Adipose tissue (tissue), 3 donors: Measurements from ENCODE around the gene AK4. TPM values are rescaled to one million over a fixed set of nuclear protein-coding genes. Genes with fewer than 3 reads are reported as not detected.

Experiments used
- H3K27ac ChIP-seq: one replicate; pipeline ENCODE4 v1.5.1; 2013; ENCODE audit warnings: low read depth, low read length
- WGBS, 3 donors: extraction: QIAGEN DNeasy Blood & Tissue Kit; methylation state at CpG; one replicate each; pipeline ENCODE4 v1.1.7; 2013; 5-methylcytosine and 5-hydroxymethylcytosine counted together
- polyA plus RNA-seq, 3 donors: library from polyadenylated mRNA; stranded (reverse); fragments of 200-250 nt; gene quantifications; one replicate each; pipeline ENCODE4 v1.2.3, GENCODE V29; 2013
- donor health status: healthy with polysubstance abuse.
- donor health status: Bipolar disorder and iron deficiency.
- donor health status: healthy.

The AK4 gene
- polyA plus RNA-seq, 3 donors, result 4.6 to 62.7 (median 19.3) TPM

DNA sequence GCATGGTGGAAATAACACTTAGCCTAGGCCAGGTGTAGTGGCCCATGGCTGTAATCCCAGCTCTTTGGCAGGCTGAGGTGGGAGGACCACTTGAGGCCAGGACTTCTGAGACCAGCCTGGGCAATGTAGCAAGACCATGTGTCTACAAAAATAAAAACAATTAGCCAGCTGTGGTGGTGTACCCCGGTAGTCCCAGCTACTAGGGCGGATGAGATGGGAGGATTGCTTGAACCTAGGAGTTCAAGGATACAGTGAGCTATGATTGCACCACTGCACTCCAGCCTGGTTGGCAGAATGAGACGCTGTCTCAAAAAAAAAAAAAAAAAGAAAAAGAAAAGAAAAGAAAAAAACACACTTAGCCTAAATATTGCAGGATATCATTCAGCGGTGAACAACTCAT, 20.9 kb downstream of the AK4 start:
- no peak overlapping the region for H3K27ac ChIP-seq
- 81 to 85% (median 83%) methylated on average over 4 of the region's 4 CpGs for WGBS, 3 donors

DNA sequence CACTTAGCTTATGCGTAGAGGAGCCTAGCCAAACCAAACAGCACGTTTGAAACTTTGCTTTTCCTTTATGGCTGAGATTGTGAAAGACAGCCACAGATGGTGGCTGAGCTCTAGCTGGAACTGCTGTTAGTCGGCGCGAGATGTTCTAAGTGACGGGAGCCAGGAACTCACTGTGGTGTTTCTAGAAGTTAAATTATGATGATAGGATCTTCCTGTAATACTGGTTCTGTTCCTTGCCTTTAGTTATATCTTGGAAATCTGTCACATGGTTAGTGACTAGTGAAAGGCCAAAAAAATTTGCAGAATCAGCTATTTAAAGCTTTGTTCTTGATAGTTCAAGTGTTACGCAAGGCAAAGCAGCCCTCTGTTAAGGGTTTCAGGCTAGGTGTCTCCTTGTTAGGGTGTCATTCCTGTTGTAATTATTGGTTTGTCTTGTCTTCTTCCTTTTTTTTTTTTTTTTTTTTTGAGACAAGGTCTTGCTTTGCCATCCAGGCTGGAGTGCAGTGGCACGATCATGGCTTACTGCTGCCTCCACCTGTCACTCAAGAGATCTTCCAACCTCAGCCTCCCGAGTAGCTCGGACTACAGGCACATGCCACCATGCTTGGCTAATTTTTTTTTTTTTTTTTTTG, 22.6 kb downstream of the AK4 start:
- no peak overlapping the region for H3K27ac ChIP-seq
- 30 to 52% (median 45%) methylated on average over 10 of the region's 10 CpGs for WGBS, 3 donors

DNA sequence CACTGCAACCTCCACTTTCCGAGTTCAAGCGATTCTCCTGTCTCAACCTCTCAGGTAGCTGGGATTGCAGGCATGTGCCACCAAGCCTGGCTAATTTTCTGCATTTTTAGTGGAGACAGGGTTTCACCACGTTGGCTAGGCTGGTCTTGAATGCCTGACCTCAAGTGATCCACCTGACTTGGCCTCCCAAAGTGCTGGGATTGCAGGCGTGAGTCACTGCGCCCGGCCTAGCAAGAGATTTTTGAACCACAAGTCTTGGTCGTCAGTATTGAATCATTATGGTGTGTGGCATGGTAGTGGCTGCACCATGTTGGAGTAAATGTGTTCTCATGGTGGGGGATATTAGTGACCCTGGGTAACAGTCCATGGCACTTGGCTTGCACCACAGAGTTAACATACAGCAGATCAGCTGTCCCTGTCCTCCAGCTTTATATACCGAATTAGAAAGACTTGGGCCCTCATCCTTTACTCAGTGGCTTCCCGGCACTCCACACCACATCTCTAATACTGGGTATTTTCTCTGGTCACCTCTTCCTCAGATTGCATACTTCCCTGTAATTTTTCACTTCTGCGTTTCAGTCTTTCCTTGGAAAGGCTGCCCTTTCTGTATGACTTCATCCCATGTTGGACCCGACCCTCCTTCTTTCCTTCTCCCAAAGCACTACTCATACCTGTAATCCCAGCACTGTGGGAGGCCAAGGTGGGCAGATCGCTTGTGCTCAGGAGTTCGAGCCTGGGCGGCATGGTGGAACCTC, 25.1 kb downstream of the AK4 start:
- WGBS, 3 donors, result 84 to 89% (median 88%) methylated on average over 14 of the region's 14 CpGs

DNA sequence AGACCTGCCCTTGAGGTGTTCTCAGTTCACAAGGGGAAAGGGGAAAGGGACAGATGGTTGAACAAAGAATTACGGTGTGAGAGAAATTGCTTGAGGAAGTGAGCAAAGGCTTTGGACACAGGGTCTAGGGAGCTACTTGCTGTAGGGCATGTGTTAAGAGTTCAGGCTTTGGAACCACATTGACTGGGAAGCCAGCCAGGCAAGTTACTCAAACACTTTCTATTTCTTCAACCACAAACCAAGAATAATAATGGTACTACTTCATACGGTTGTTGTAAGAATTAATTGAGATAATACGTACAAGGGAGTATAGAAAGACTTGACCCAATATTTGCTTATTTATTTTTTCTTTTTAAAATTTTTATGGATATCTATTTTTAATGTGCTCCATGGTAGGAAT, 26.6 kb downstream of the AK4 start:
- no peak overlapping the region for H3K27ac ChIP-seq
- WGBS, 3 donors, result 24 to 64% (median 25%) methylated on average over 3 of the region's 3 CpGs

More for the DNA sequence above, 25.1 kb downstream of the AK4 start:
- no peak overlapping the region for H3K27ac ChIP-seq

DNA sequence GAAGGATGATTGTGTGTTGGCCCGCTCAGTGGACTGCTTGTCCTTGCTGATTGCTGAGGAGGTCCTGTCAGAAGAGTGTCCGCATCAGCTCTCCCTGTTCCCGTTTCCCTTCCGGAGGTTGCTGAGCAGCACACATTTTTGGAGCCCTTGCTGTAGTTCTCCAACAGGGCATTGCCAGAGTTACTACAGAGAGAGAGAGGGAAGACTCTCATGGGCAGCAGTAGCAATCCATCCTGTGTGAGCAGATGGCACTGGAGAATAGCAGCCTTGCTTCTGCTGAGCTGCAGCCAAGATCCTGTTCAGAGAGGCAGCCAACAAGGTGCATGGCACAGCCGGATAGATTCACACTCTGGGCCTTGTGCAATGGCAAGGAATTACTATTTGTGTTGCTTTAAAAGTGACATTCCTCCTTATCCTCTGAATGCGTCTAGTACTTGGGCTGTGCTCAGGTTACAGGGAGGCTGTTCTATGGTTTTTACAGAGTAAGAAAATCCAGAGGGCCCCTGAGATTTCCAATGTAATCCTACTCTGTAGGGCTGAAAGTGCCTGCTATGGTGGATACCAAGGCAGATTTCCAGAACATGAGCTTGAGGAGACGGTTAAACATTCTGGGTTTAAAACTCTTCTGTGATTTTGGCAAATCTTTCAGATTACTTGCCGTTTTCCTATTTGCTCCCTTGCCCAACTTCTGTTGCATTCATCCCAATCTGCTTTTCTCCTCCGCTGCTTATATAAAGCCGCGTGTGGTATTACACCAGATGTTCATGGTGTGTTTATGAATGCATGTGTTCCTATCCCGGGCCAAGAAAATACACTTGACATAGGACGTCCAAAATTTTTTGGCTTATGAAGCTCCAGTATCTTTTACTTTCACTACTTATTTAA, 27.4 kb downstream of the AK4 start:
- WGBS, 3 donors, result 63 to 81% (median 68%) methylated on average over 13 of the region's 13 CpGs

DNA sequence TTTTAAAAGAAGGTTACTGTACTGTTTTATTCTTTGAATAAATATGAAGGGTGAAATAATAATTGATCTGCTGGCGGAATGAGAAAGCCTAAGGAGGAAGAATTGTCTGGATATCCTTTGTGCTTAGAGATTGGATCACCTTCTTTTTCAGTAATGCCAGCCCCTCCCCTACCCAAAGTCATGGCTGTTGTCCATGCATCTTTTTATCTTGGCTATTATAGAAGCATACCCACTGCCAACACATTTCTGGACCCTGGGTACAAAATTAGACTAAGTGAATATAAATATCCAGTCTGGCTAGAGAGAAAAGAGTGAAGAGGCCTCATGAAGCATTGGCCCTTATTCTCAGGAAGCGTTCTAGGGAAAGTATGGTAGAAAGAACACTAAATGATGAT, 28.1 kb downstream of the AK4 start:
- no peak overlapping the region for H3K27ac ChIP-seq
- WGBS, 3 donors, result 87 to 93% (median 87%) methylated on average over 2 of the region's 2 CpGs

More for the DNA sequence above, 27.4 kb downstream of the AK4 start:
- no peak overlapping the region for H3K27ac ChIP-seq

DNA sequence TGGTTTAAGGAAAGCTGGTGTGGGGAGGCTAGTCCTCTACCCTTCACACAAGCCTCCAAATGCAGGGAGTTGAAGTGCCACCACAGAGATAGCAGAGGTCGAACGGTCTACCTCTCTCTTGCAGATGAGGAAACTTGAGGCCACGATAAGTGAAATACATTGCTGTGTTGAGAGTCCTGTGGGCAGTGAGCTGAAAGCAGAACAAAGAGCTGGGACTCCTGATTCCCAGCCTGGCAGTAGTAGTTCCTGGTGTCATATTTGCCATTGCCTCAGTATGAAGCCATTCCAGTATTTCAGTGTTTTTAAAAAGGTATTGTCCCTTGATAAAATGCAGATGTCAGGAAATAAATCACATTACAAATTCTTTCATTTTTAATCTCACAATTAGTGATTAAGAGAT, 28.6 kb downstream of the AK4 start:
- WGBS, 3 donors, result 59 to 93% (median 61%) methylated on average over 3 of the region's 3 CpGs

DNA sequence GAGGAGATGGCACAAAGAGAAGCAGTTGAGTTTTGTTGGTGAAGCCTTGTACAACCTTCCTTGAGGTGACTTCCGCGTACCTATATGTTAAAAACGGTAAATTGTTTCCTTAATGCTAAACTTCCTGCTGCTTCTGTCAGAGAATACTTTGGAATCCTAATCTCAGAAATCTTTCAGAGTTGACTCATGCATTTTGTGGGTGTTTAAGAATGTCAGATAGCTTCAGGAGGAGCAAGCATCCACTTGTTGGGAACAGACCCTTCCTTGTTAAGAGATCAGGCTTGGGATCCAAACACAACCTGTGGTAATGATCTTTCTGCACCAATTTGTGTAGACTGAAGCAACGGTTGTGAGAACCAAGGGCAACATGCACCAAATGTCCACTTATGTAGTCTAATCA, 29.5 kb downstream of the AK4 start:
- H3K27ac ChIP-seq, result no peak overlapping the region
- WGBS, 3 donors, result 87 to 89% (median 88%) methylated on average over 4 of the region's 4 CpGs

More for the DNA sequence above, 28.6 kb downstream of the AK4 start:
- no peak overlapping the region for H3K27ac ChIP-seq

DNA sequence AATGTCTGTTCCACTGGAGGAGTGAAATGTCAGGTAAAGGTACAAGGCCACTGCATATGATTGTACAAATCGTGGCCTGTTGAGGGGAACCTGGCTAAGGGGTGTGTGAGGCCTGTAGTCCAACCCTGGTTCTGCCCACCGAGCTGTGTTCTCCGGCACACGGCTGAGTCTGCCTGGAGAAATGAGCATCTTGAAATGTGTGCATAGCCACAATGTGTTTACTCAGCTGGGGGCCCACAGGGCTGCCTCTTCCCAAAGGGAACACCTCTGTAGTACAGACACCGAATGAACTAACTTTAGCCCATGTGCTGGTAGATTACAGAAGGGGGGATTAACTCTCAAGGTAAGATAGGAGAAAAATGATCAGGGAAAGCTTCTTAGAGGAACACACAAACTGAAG, 30.2 kb downstream of the AK4 start:
- H3K27ac ChIP-seq, result no peak overlapping the region
- WGBS, 3 donors, result 49 to 93% (median 87%) methylated on average over 5 of the region's 5 CpGs

DNA sequence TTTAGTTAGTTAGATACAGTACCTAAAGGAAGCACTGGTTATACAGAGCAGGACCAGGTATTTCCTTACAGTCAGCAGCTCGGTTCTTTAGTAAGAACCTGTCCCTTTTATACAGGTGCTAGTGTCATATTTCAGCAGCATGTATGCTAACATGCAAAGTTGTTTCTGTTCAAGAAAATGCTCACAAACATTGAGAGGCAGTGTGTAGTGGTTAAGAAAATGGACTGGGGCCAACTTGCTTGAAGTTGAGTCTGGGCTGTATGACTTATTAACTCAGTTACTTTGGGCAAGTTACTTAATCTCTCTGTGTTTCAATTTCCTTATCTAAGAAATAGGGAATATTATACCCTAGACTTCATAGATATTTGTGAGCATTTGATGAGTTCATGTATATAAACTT, 31.1 kb downstream of the AK4 start:
- H3K27ac ChIP-seq, result no peak overlapping the region
- WGBS, 3 donors, result 65 to 91% (median 80%) methylated on average over 1 of the region's 1 CpG

DNA sequence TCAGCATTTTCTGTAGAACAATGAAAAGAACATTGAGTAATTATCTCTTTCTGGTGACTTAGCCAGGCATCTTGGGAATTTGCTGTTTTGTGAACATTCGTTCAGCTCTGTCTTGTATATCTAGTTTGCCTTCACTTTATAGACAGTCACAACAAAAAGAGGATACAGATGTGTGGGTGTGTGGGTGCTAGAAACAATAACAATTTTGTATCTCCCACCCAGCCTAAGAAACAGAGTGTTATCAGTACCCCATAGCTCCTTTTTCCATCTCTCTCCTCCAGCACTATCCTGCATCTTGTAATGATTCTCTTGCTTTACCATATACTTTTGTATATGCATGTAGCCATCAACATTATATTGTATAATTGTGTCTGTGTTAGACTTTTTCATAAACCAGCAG, 33.0 kb downstream of the AK4 start:
- no peak overlapping the region for H3K27ac ChIP-seq
- WGBS, 3 donors, result 64 to 90% (median 73%) methylated on average over 1 of the region's 1 CpG

DNA sequence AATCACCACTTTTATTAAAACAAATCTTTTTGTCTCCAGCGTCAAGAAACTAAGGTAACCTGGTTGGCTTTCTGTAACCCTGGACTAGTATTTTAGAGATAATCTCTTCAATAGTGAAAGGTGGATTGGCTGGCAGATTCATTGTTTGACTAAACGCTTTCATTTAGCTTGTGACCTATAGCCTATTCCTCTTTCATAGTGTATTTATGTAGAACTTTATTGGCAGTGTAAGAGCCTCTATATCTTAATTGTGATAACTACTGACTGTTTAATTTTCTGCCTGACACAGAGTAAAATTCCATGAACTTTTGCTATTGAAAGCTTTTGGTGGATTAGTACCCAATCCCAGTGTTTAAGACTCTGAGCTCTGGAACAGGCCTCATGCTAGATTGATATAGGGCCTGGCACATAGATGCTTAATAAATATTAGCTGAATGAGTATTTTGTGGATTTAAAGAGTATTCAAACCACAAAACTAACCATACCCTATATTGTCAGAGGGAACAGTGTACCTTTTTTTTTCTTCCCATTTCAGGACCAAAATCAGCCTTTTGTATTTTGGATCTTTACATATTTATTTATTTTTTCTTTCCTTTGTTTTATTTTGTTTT, 34.8 kb downstream of the AK4 start:
- no peak overlapping the region for H3K27ac ChIP-seq
- WGBS, 3 donors, result 34 to 86% (median 57%) methylated on average over 2 of the region's 2 CpGs

DNA sequence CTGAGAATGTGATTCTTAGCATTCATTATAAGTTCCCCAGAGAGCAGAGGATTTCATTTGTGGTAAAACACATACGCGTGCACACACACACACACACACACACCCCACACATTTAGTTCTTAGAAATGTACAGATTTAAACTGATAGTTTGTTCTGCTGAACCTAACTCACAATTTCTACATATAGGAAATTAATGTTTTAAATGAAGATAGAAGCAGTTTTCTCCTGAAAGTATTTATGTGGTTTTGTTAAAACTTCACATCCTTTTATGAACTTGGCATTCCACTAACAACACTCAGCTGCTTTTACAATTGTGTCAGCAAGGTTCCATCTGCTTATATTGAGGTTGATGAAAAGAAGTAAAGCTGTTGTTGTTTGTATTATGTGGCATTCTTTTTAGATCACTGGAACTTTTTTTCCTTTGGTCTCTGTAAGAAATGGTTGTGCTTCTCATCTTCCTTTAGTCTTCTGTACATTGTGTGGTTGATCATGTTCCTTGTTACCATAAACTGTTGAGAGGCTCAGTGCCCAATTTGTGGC, 41.6 kb downstream of the AK4 start:
- no peak overlapping the region for H3K27ac ChIP-seq
- WGBS, 3 donors, result 85 to 95% (median 93%) methylated on average over 2 of the region's 2 CpGs

DNA sequence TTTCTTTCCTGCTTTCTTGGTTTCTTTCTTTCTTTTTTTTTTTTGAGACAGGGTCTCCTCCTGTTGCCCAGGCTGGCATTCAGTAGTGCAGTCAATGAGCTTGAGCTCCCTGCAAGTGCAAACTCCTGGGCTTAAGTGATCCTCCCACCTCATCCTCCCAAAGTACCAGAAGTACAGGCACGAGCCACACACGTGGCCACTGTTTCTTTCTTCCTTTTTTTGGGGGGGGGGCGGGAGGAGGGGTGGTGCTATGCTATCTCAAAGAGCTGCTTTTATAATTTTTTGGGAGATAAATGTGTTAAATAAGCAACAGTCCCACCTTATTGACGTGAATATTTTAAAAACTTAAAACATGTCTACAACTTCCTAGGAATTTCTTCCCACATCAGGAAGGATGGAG, 42.2 kb downstream of the AK4 start:
- 60 to 72% (median 63%) methylated on average over 4 of the region's 4 CpGs for WGBS, 3 donors
- no peak overlapping the region for H3K27ac ChIP-seq

DNA sequence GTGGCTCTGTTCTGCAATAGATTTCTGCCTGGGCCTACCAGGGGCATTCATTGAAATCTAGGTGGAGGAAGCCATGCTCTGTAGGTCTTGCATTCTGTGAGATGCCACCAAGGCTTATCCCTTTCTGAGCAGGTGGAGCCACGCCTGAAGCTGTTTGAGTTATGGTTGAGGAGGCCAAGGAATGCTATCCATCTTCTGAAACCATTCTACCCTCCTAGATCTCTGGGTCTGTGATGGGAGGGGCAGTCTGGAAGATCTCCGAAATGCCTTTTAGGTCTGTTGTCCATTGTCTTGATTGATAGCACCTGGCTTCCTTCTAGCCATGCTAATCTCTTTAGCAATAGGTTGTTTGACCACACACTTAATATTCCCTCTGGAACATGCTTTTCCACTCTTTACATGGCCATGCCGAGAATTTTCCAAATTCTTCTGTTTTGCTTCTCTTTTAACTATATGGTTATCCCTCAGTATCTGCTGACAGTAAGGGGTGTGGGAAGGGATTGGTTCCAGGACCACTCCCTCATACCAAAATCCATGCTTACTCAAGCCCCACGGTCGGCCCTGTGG, 45.2 kb downstream of the AK4 start:
- H3K27ac ChIP-seq, result no peak overlapping the region
- WGBS, 3 donors, result 90 to 95% (median 92%) methylated on average over 5 of the region's 5 CpGs

DNA sequence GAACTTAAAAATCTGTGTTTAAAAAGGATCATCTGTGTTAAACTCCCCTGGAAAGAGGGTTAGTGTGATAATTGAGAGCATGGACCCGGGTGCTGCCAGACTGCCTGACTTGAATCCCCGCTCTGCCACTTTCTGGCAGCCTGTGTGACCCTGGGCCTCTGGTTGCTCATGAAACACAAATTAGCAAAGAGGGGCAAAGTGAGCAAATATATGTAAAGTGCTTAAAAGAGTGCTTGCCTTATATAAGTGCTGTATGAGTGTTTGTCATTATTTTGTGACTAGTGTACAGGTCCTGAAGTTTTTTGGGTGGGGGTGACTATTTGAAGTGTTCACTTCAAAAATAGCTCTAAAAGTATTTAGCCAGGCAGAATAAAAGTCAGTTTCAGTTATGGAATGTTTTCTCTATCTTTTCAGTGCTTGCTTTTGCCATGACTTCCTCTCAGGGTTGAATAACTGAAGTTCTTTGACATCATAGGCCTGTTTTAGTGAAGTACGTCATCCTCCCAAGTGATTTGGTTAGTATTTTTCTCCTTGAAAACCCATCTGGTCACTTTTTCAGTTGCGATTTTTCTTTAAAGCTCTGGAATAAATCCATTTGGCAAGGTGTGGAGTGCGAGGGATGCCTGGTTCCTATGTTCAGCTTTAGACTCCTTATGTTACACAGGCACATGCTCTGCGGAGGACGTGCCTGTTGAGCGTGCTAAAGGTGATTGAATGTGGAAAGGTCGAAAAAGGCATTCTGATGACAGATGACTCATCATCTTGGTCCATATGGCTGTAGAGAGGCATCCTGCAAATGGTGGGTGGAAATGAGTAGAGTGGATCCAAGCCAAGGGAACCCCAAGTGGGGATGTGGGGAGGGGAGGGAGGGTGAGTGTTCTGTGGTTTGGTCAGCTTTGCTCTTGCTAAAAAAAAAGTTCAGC, 47.8 kb downstream of the AK4 start:
- WGBS, 3 donors, result 65 to 87% (median 67%) methylated on average over 9 of the region's 9 CpGs
- H3K27ac ChIP-seq, result no peak overlapping the region

DNA sequence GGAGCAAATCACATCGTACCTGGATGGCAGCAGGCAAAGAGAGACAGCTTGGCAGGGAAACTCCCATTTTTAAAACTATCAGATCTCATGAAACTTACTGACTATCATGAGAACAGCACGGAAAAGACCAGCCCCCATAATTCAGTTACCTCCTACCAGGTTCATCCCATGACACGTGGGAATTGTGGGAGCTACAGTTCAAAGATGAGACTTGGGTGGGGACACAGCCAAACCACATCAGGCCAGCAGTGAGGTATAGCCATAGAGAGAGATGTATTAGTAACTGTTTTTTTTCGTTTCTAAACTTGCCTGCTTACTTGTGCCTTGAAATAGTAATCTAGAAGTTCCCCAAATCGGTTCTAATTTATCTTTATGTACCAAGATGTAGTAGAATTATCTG, 48.9 kb downstream of the AK4 start:
- WGBS, 3 donors, result 80 to 88% (median 80%) methylated on average over 5 of the region's 5 CpGs
- H3K27ac ChIP-seq, result no peak overlapping the region
